GM13977 (cell line): ENCODE results near the gene KRTAP5-10.
"Not testable (repeated sequence)": the region's sequence is repeated elsewhere in the genome, so short reads cannot be mapped to it uniquely, and the experiment has no call there.

Experiments
- DNase-seq: peaks from one replicate; pipeline ENCODE4 v3.0.0; 2012; ENCODE audit warnings: low spot score
- CTCF ChIP-seq: IDR thresholded peaks from 2 replicates; pipeline ENCODE4 v1.5.1; 2012; ENCODE audit warnings: mild to moderate bottlenecking, control low read depth; ENCODE audit not compliant: insufficient read depth; ENCODE audit errors: extremely low read depth, missing control alignments
- in situ Hi-C: fragments of 300-500 bp; cut with MboI; formaldehyde crosslinking; loops from one replicate; pipeline ENCODE4 v1.12.0; 2022; ENCODE audit warnings: low sequenced_read_pairs, low pct_unique_long_range_greater_than_20kb, mixed read lengths, inconsistent platforms; ENCODE audit not compliant: unreplicated experiment

Gene KRTAP5-10

GRCh38 chr11:71566081-71566620, 788 bp downstream of the KRTAP5-10 start:
- DNase-seq: no peak
- in situ Hi-C loops: no loop called here
- no peak for TF ChIP-seq CTCF

GRCh38 chr11:71566626-71567599, 1.6 kb downstream of the KRTAP5-10 start:
- in situ Hi-C loops, DNase-seq: not testable (repeated sequence)

- DNase-seq, in situ Hi-C loops: not testable (repeated sequence)
Observed at GRCh38 chr11:71567633-71568032, 2.3 kb downstream of the KRTAP5-10 start.

GRCh38 chr11:71568704-71569349, 3.5 kb downstream of the KRTAP5-10 start:
- in situ Hi-C loops: no loop called here
- no peak for TF ChIP-seq CTCF
- no peak for DNase-seq

- DNase-seq, in situ Hi-C loops: not testable (repeated sequence)
Observed at GRCh38 chr11:71571101-71571850, 5.9 kb downstream of the KRTAP5-10 start.

GRCh38 chr11:71572811-71573210, 7.4 kb downstream of the KRTAP5-10 start:
- in situ Hi-C loops: no loop called here
- TF ChIP-seq CTCF: no peak
- DNase-seq: no peak

- no peak for TF ChIP-seq CTCF
- in situ Hi-C loops: no loop called here
- DNase-seq: no peak
Observed at GRCh38 chr11:71574418-71574817, 9.1 kb downstream of the KRTAP5-10 start.
